ENCODE results near the gene ADD1.

Gene ADD1

GRCh38 chr4:2905544-2905943 is 61.9 kb downstream of the ADD1 start:
- TF ChIP-seq CTCF (conservative IDR thresholded peaks at IDR 0.05; ENCODE audit: control insufficient read depth, insufficient read depth, low read depth, low read length), result no peak

GRCh38 chr4:2906218-2906617 is 62.6 kb downstream of the ADD1 start:
- H3K4me3 ChIP-seq (ENCODE audit: control insufficient read depth, low read depth, low read length), result no peak overlapping the region
- TF ChIP-seq CTCF (conservative IDR thresholded peaks at IDR 0.05; ENCODE audit: control insufficient read depth, insufficient read depth, low read depth, low read length), result no peak
- DNase-seq (ENCODE audit: low read depth), result no peak

More at GRCh38 chr4:2905544-2905943, 61.9 kb downstream of the ADD1 start:
- H3K4me3 ChIP-seq (ENCODE audit: control insufficient read depth, low read depth, low read length), result no peak overlapping the region
- DNase-seq (ENCODE audit: low read depth), result no peak

- TF ChIP-seq CTCF (conservative IDR thresholded peaks at IDR 0.05; ENCODE audit: control insufficient read depth, insufficient read depth, low read depth, low read length), result no peak
- no peak for DNase-seq (ENCODE audit: low read depth)
- no peak overlapping the region for H3K4me3 ChIP-seq (ENCODE audit: control insufficient read depth, low read depth, low read length)
These were observed 63.6 kb downstream of the ADD1 start for GRCh38 chr4:2907226-2907625.

- no peak for DNase-seq (ENCODE audit: low read depth)
- H3K4me3 ChIP-seq (ENCODE audit: control insufficient read depth, low read depth, low read length), result no peak overlapping the region
- TF ChIP-seq CTCF (conservative IDR thresholded peaks at IDR 0.05; ENCODE audit: control insufficient read depth, insufficient read depth, low read depth, low read length), result no peak
These were observed 64.2 kb downstream of the ADD1 start for GRCh38 chr4:2907706-2908293.

GRCh38 chr4:2908686-2909085 is 65.0 kb downstream of the ADD1 start:
- H3K4me3 ChIP-seq (ENCODE audit: control insufficient read depth, low read depth, low read length), result no peak overlapping the region
- TF ChIP-seq CTCF (conservative IDR thresholded peaks at IDR 0.05; ENCODE audit: control insufficient read depth, insufficient read depth, low read depth, low read length), result no peak
- no peak for DNase-seq (ENCODE audit: low read depth)

GRCh38 chr4:2909583-2909982 is 65.9 kb downstream of the ADD1 start:
- no peak for TF ChIP-seq CTCF (conservative IDR thresholded peaks at IDR 0.05; ENCODE audit: control insufficient read depth, insufficient read depth, low read depth, low read length)
- no peak for DNase-seq (ENCODE audit: low read depth)
- no peak overlapping the region for H3K4me3 ChIP-seq (ENCODE audit: control insufficient read depth, low read depth, low read length)

GRCh38 chr4:2910409-2910808 is 66.8 kb downstream of the ADD1 start:
- DNase-seq (ENCODE audit: low read depth), result no peak
- TF ChIP-seq CTCF (conservative IDR thresholded peaks at IDR 0.05; ENCODE audit: control insufficient read depth, insufficient read depth, low read depth, low read length), result no peak
- no peak overlapping the region for H3K4me3 ChIP-seq (ENCODE audit: control insufficient read depth, low read depth, low read length)

Measured in fibroblast of mammary gland (primary cell).